ENCODE data around the gene GFI1B. TPM values are rescaled to one million over a fixed set of nuclear protein-coding genes. Genes with fewer than 3 reads are reported as not detected.

Gene GFI1B
- total and polyA plus RNA-seq, 10 of the 15 experiments (the other 5 are each of a cell fraction or from before 2014, with no cell fraction given) = 0.04 to 0.11 (median 0.05) TPM; not detected in 7

GRCh38 chr9:132943651-132944293 is 34.7 kb upstream of the GFI1B start:
- in situ Hi-C loops (cut with MboI) (no loop called here), intact Hi-C loops (cut with micrococcal nuclease; ENCODE audit: unreplicated experiment) (no loop called here)
- ChIA-PET CTCF (interaction anchor here (1.1 to 1.6 kb wide), 5 partner anchors 9 to 78 kb away, joined by 3 to 9 read pairs (median 3); no protein-coding TSS in a partner anchor), POLR2A (interaction anchor here (0.7 to 1.7 kb wide), 2 partner anchors 10 to 25 kb away, joined by 3 to 4 read pairs; no protein-coding TSS in a partner anchor), RAD21 (ENCODE audit: unreplicated experiment) (interaction anchor here (1.8 kb wide), 1 partner anchor 86 kb away, joined by 7 read pairs; the partner anchor contains the start of gene GTF3C5), SMC1A (ENCODE audit: uncharacterized antibody, unreplicated experiment) (interaction anchor here (1.2 to 1.7 kb wide), 3 partner anchors 8 to 42 kb away, joined by 3 to 4 read pairs (median 3); no protein-coding TSS in a partner anchor)
- no peak for DNase-seq (ENCODE audit: low read depth, low spot score)
- no peak for TF ChIP-seq NFXL1 (IDR thresholded peaks at IDR 0.05; ENCODE audit: borderline replicate concordance)
- no peak for TF ChIP-seq ZSCAN29 (IDR thresholded peaks at IDR 0.05)
- TF ChIP-seq, protein P1, sequence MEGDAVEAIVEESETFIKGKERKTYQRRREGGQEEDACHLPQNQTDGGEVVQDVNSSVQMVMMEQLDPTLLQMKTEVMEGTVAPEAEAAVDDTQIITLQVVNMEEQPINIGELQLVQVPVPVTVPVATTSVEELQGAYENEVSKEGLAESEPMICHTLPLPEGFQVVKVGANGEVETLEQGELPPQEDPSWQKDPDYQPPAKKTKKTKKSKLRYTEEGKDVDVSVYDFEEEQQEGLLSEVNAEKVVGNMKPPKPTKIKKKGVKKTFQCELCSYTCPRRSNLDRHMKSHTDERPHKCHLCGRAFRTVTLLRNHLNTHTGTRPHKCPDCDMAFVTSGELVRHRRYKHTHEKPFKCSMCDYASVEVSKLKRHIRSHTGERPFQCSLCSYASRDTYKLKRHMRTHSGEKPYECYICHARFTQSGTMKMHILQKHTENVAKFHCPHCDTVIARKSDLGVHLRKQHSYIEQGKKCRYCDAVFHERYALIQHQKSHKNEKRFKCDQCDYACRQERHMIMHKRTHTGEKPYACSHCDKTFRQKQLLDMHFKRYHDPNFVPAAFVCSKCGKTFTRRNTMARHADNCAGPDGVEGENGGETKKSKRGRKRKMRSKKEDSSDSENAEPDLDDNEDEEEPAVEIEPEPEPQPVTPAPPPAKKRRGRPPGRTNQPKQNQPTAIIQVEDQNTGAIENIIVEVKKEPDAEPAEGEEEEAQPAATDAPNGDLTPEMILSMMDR (IDR thresholded peaks at IDR 0.05 in 2 of 3, conservative IDR thresholded peaks at IDR 0.05 in 1 of 3; ENCODE audit: control insufficient read depth in 2 of 3, extremely low read depth in 1 of 3, insufficient read depth in 1 of 3, low read depth in 3 of 3, low read length in 3 of 3) = no peak
- TF ChIP-seq USF2 (IDR thresholded peaks at IDR 0.05; ENCODE audit: borderline replicate concordance, low read depth, low read length) = no peak
- TF ChIP-seq E2F4 (IDR thresholded peaks at IDR 0.05; ENCODE audit: low read depth, low read length) = no peak
- TF ChIP-seq CBX3 (IDR thresholded peaks at IDR 0.05; ENCODE audit: borderline replicate concordance, low read depth) = no peak
- no peak for TF ChIP-seq JUND (IDR thresholded peaks at IDR 0.05; ENCODE audit: low read depth, low read length)
- TF ChIP-seq ZNF24 (IDR thresholded peaks at IDR 0.05) = no peak
- TF ChIP-seq, protein P2, sequence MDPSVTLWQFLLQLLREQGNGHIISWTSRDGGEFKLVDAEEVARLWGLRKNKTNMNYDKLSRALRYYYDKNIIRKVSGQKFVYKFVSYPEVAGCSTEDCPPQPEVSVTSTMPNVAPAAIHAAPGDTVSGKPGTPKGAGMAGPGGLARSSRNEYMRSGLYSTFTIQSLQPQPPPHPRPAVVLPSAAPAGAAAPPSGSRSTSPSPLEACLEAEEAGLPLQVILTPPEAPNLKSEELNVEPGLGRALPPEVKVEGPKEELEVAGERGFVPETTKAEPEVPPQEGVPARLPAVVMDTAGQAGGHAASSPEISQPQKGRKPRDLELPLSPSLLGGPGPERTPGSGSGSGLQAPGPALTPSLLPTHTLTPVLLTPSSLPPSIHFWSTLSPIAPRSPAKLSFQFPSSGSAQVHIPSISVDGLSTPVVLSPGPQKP (IDR thresholded peaks at IDR 0.05; ENCODE audit: low read depth, low read length) = no peak
- TF ChIP-seq MEF2A (IDR thresholded peaks at IDR 0.05; ENCODE audit: insufficient read depth, low read depth, low read length) = no peak
- TF ChIP-seq EZH2 (IDR thresholded peaks at IDR 0.05; ENCODE audit: borderline replicate concordance, control insufficient read depth, low read depth, low read length) = no peak
- TF ChIP-seq, protein P3, sequence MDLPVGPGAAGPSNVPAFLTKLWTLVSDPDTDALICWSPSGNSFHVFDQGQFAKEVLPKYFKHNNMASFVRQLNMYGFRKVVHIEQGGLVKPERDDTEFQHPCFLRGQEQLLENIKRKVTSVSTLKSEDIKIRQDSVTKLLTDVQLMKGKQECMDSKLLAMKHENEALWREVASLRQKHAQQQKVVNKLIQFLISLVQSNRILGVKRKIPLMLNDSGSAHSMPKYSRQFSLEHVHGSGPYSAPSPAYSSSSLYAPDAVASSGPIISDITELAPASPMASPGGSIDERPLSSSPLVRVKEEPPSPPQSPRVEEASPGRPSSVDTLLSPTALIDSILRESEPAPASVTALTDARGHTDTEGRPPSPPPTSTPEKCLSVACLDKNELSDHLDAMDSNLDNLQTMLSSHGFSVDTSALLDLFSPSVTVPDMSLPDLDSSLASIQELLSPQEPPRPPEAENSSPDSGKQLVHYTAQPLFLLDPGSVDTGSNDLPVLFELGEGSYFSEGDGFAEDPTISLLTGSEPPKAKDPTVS (IDR thresholded peaks at IDR 0.05; ENCODE audit: low read depth, low read length) = no peak
- TF ChIP-seq EP300 (IDR thresholded peaks at IDR 0.05; ENCODE audit: borderline replicate concordance in 1 of 2, control insufficient read depth in 1 of 2, low read depth in 2 of 2, low read length in 2 of 2) = no peak
- TF ChIP-seq BACH1 (IDR thresholded peaks at IDR 0.05; ENCODE audit: borderline replicate concordance) = no peak
- no peak for TF ChIP-seq KAT2A (conservative IDR thresholded peaks at IDR 0.05; ENCODE audit: control insufficient read depth, low read depth, low read length)
- H3K27me3 ChIP-seq (replicated peaks in 1 of 2; ENCODE audit: control insufficient read depth in 2 of 2, insufficient read depth in 2 of 2, low read length in 1 of 2) = no peaks in the 10 kb centered on the region
- peak overlapping the region; percentile 98 for H3K27ac ChIP-seq (ENCODE audit: control insufficient read depth, insufficient read depth)
- no peaks in the 10 kb centered on the region for H4K20me1 ChIP-seq (ENCODE audit: control insufficient read depth, insufficient read depth)
- WGBS (ENCODE audit: insufficient coverage, insufficient replicate concordance, low lambda C conversion rate, missing lambda C conversion rate) = 4% methylated on average over 15 of the region's 25 CpGs
- peak overlapping the region; percentile 82 for H3K4me2 ChIP-seq (ENCODE audit: control insufficient read depth, insufficient read depth)
- peak overlapping the region; percentile 87 for H3K9ac ChIP-seq (ENCODE audit: control insufficient read depth, insufficient read depth, low read length)
- no peaks in the 10 kb centered on the region for H3K9me3 ChIP-seq (replicated peaks; ENCODE audit: control insufficient read depth, insufficient read depth, low read length)
- peaks cover 24% of the 10 kb centered on the region for H3K79me2 ChIP-seq (ENCODE audit: control insufficient read depth, insufficient read depth, low read length)
- H3K4me1 ChIP-seq (ENCODE audit: control insufficient read depth, insufficient read depth, low read length) = peaks cover 14% of the 10 kb centered on the region
- H3K36me3 ChIP-seq (ENCODE audit: control insufficient read depth in 2 of 2, insufficient read depth in 2 of 2, low read length in 1 of 2) = no peaks in the 10 kb centered on the region
- BruUV-seq (replicated peaks) = TSS peak; percentile 75
- FAIRE-seq = no peak
- peak; percentile 35 for ATAC-seq
- peak overlapping the region; percentile 93 for H2AFZ ChIP-seq (ENCODE audit: control insufficient read depth, low read depth, low read length)
- peak overlapping the region; percentile 80 for H3K4me3 ChIP-seq

Measured in GM12878 (cell line).